H9 (cell line): Measurements from ENCODE around the gene TMEM174. TPM values are rescaled to one million over a fixed set of nuclear protein-coding genes. Genes with fewer than 3 reads are reported as not detected.

Experiments
- DNase-seq: peaks from one replicate; pipeline ENCODE4 v3.0.0-alpha.2; 2017
- H2AFZ ChIP-seq: one replicate; pipeline ENCODE4 v1.6.1; 2013; ENCODE audit warnings: mild to moderate bottlenecking, low read length, control low read depth, moderate library complexity
- H2AK5ac ChIP-seq: 2 replicates; pipeline ENCODE4 v1.6.1; 2013; ENCODE audit warnings: low read length, control low read depth, mixed read lengths; ENCODE audit not compliant: insufficient read length
- H2BK120ac ChIP-seq: one replicate; pipeline ENCODE4 v1.6.1; 2013; ENCODE audit warnings: low read depth, mild to moderate bottlenecking, low read length, control low read depth, inconsistent platforms; ENCODE audit not compliant: poor library complexity, severe bottlenecking
- H2BK12ac ChIP-seq: 2 replicates; pipeline ENCODE4 v1.6.1; 2013; ENCODE audit warnings: low read length, control low read depth, mixed read lengths, low read depth; ENCODE audit not compliant: insufficient read length
- H2BK15ac ChIP-seq: 2 replicates; pipeline ENCODE4 v1.6.1; 2013; ENCODE audit warnings: low read depth, low read length, control low read depth
- H2BK20ac ChIP-seq: one replicate; pipeline ENCODE4 v1.6.1; 2013; ENCODE audit warnings: low read depth, mild to moderate bottlenecking, low read length, control low read depth, inconsistent platforms; ENCODE audit not compliant: poor library complexity, severe bottlenecking
- H2BK5ac ChIP-seq: 2 replicates; pipeline ENCODE4 v1.6.1; 2013; ENCODE audit warnings: low read length, control low read depth, mixed read lengths; ENCODE audit not compliant: insufficient read length
- H3K14ac ChIP-seq: 2 replicates; pipeline ENCODE4 v1.6.1; 2013; ENCODE audit warnings: low read length, control low read depth; ENCODE audit not compliant: insufficient read depth
- H3K18ac ChIP-seq: 2 replicates; pipeline ENCODE4 v1.6.1; 2013; ENCODE audit warnings: low read depth, mild to moderate bottlenecking, mixed read lengths, low read length, control low read depth; ENCODE audit not compliant: insufficient read length
- H3K23ac ChIP-seq: 2 replicates; pipeline ENCODE4 v1.6.1; 2013; ENCODE audit warnings: low read length, control low read depth, mixed read lengths, low read depth; ENCODE audit not compliant: insufficient read length
- H3K23me2 ChIP-seq: 2 replicates; pipeline ENCODE4 v1.6.1; 2013; ENCODE audit warnings: low read depth, mild to moderate bottlenecking, mixed read lengths, low read length, control low read depth; ENCODE audit not compliant: insufficient read length, poor library complexity, severe bottlenecking
- H3K27ac ChIP-seq: 2 replicates; pipeline ENCODE4 v1.5.1; 2013; ENCODE audit warnings: low read length, control low read depth, mixed read lengths, low read depth; ENCODE audit not compliant: insufficient read length
- H3K27me3 ChIP-seq: 2 replicates; pipeline ENCODE4 v1.6.1; 2013; ENCODE audit warnings: low read length, control low read depth, inconsistent platforms; ENCODE audit not compliant: insufficient read depth
- H3K4ac ChIP-seq: 2 replicates; pipeline ENCODE4 v1.6.1; 2013; ENCODE audit warnings: low read depth, mild to moderate bottlenecking, control low read depth, inconsistent platforms, low read length, moderate library complexity
- H3K4me1 ChIP-seq: 2 replicates; pipeline ENCODE4 v1.6.1; 2013; ENCODE audit warnings: low read length, control low read depth, inconsistent platforms; ENCODE audit not compliant: insufficient read depth
- H3K4me2 ChIP-seq: 2 replicates; pipeline ENCODE4 v1.6.1; 2013; ENCODE audit warnings: low read length, control low read depth, mixed read lengths; ENCODE audit not compliant: insufficient read length, insufficient read depth
- H3K56ac ChIP-seq: 2 replicates; pipeline ENCODE4 v1.6.1; 2013; ENCODE audit warnings: low read depth, mild to moderate bottlenecking, mixed read lengths, low read length, control low read depth; ENCODE audit not compliant: insufficient read length
- H3K79me1 ChIP-seq: 2 replicates; pipeline ENCODE4 v1.6.1; 2013; ENCODE audit warnings: low read depth, mild to moderate bottlenecking, moderate library complexity, low read length, control low read depth, inconsistent platforms; ENCODE audit not compliant: insufficient read depth, poor library complexity, severe bottlenecking
- H3K79me2 ChIP-seq: 2 replicates; pipeline ENCODE4 v1.6.1; 2013; ENCODE audit warnings: low read length, control low read depth, inconsistent platforms; ENCODE audit not compliant: insufficient read depth
- H3K9ac ChIP-seq: 2 replicates; pipeline ENCODE4 v1.6.1; 2013; ENCODE audit warnings: low read length, control low read depth, mixed read lengths; ENCODE audit not compliant: insufficient read length; ENCODE audit errors: extremely low read depth
- H3K9me3 ChIP-seq: one replicate; pipeline ENCODE4 v1.6.1; 2013; ENCODE audit warnings: low read depth, low read length, inconsistent platforms; ENCODE audit not compliant: control insufficient read depth
- H3T11ph ChIP-seq: one replicate; pipeline ENCODE4 v1.6.1; 2013; ENCODE audit warnings: mild to moderate bottlenecking, low read length, control low read depth, inconsistent platforms
- H4K20me1 ChIP-seq: one replicate; pipeline ENCODE4 v1.6.1; 2013; ENCODE audit not compliant: control insufficient read depth, insufficient read length, insufficient read depth
- H4K5ac ChIP-seq: 2 replicates; pipeline ENCODE4 v1.6.1; 2013; ENCODE audit warnings: low read depth, mild to moderate bottlenecking, mixed read lengths, low read length, control low read depth; ENCODE audit not compliant: insufficient read length
- H4K8ac ChIP-seq: replicated peaks from 2 replicates; pipeline ENCODE4 v1.6.1; 2013; ENCODE audit warnings: low read length, control low read depth, mixed read lengths, low read depth; ENCODE audit not compliant: insufficient read length
- H4K91ac ChIP-seq: 2 replicates; pipeline ENCODE4 v1.6.1; 2013; ENCODE audit warnings: low read depth, mild to moderate bottlenecking, moderate library complexity, mixed read lengths, low read length, control low read depth; ENCODE audit not compliant: insufficient read length
- H3K27ac Mint-ChIP-seq, 3 experiments: 2 replicates in 2 of 3; 3 replicates in 1 of 3; pipeline ENCODE4 v1.8.0; 2020 to 2021; ENCODE audit warnings: mixed read lengths in 3 of 3, mild to moderate bottlenecking in 1 of 3, moderate library complexity in 1 of 3
- H3K27me3 Mint-ChIP-seq: 2 replicates; pipeline ENCODE4 v1.8.0; 2021; ENCODE audit warnings: low read depth, mild to moderate bottlenecking, moderate library complexity, mixed read lengths
- H3K36me3 Mint-ChIP-seq, 3 experiments: 2 replicates in 2 of 3; 3 replicates in 1 of 3; pipeline ENCODE4 v1.8.0; 2020 to 2021; ENCODE audit warnings: low read depth in 3 of 3, mixed read lengths in 3 of 3; ENCODE audit not compliant: insufficient read depth in 1 of 3
- H3K4me1 Mint-ChIP-seq, 2 experiments: 2 replicates each; pipeline ENCODE4 v1.8.0; 2020; ENCODE audit warnings: mixed read lengths in 2 of 2
- H3K4me3 Mint-ChIP-seq, 2 experiments: 2 replicates in 1 of 2; 3 replicates in 1 of 2; pipeline ENCODE4 v1.8.0; 2020 to 2021; ENCODE audit warnings: mild to moderate bottlenecking in 2 of 2, mixed read lengths in 2 of 2, moderate library complexity in 1 of 2
- H3K9me3 Mint-ChIP-seq, 2 experiments: 2 replicates in 1 of 2; 3 replicates in 1 of 2; pipeline ENCODE4 v1.8.0; 2020; ENCODE audit warnings: mild to moderate bottlenecking in 2 of 2, mixed read lengths in 2 of 2, moderate library complexity in 1 of 2
- CTCF ChIP-seq: fragments of 200-600 bp; sonication (generic); conservative IDR thresholded peaks from 3 replicates; pipeline ENCODE4 v1.8.0; 2021; ENCODE audit warnings: antibody characterized with exemption, mild to moderate bottlenecking
- WGBS: extraction: QIAGEN DNeasy Blood & Tissue Kit; methylation state at CpG from one replicate; pipeline ENCODE4 v1.1.7; 2013; ENCODE audit warnings: missing lambda C conversion rate, low lambda C conversion rate, mixed read lengths; ENCODE audit not compliant: insufficient read length; ENCODE audit errors: extremely low coverage; 5-methylcytosine and 5-hydroxymethylcytosine counted together
- total RNA-seq: library from RNA; stranded (reverse); gene quantifications from 2 replicates; pipeline ENCODE4 v1.2.1, GENCODE V29; 2021

Gene TMEM174
- total RNA-seq, 1 experiment from 2014 or later: not detected

DNA sequence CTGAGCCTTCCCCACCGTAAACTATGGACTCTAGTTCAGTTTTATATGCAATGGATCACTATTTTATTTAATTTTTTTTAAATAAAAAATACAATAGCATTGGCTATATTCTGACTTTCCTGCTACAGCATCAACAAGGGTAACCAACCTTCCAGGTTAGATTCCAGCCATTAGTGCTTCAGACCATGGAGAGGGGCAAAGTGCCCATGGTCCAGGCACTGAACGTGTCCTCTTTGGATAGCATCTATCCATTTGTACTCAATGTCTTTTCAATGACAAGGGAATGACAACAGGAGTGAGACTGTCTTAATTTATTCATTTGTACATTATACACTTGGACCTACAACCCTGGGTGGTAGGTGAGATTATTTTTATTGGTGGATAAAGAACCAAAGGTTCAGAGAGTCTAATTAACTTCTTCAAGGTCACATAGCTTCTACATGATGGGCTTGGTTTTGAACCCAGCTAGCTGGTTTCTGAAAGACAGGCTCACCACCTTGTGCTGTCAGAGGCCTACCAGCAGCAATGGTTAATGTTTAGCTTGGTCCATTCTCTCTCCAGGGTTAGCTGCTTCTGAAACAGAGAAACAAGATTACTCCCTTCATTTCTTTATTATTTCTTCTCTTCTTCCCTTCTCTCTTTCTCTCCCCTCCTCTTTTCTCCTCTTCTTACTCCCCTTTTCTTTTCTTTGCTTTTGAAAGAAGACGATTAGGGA, 41.1 kb upstream of the TMEM174 start:
- Histone ChIP-seq H2AK5ac (no peak overlapping the region), H3K4me2 (no peak overlapping the region), H3T11ph (no peak overlapping the region), H2BK20ac (no peak overlapping the region), H3K9me3 (no peaks in the 10 kb centered on the region), H3K27me3 (no peaks in the 10 kb centered on the region), H4K5ac (no peak overlapping the region), H4K91ac (no peak overlapping the region), H3K79me1 (no peaks in the 10 kb centered on the region), H3K14ac (no peak overlapping the region), H4K20me1 (no peaks in the 10 kb centered on the region), H2AFZ (no peak overlapping the region), H3K79me2 (no peaks in the 10 kb centered on the region), H2BK120ac (no peak overlapping the region), H2BK5ac (no peak overlapping the region), H3K27ac (no peak overlapping the region), H2BK12ac (no peak overlapping the region), H3K18ac (no peak overlapping the region), H3K4me1 (peaks cover 5% of the 10 kb centered on the region), H3K9ac (no peak overlapping the region), H4K8ac (no peak overlapping the region), H3K23ac (no peak overlapping the region), H3K56ac (no peak overlapping the region), H3K4ac (no peak overlapping the region), H3K23me2 (no peaks in the 10 kb centered on the region), H2BK15ac (no peak overlapping the region)
- Mint-ChIP-seq H3K9me3 (no peaks in the 10 kb centered on the region; a peak in 1 of 5 replicates), H3K27me3 (peaks cover 5% of the 10 kb centered on the region), H3K27ac (no peak overlapping the region), H3K36me3 (peaks cover 0 to 2% (median 0%) of the 10 kb centered on the region in 3 experiments; a peak in 1 of 7 replicates), H3K4me3 (no peak overlapping the region), H3K4me1 (peaks cover 27 to 31% of the 10 kb centered on the region in 2 experiments)
- no peak for TF ChIP-seq CTCF
- no peak for DNase-seq
- WGBS: no CpG with 5 or more reads among the region's 3 CpGs
